K562 (cell line): ENCODE data around the gene ZNF83. TPM values are rescaled to one million over a fixed set of nuclear protein-coding genes. Genes with fewer than 3 reads are reported as not detected.

Source experiments
- ATAC-seq: fragments of 200-7000 bp; cut with Tn5 transposase; 3 replicates; pipeline ENCODE4 v1.9.1; 2020; ENCODE audit warnings: moderate library complexity
- BruUV-seq: library from RNA; stranded (reverse); fragments of 400-500 nt; replicated peaks from 2 replicates; lab custom pipeline; 2021; lab: Mats Ljungman, UMichigan
- CTCF ChIA-PET: fragments of 300-600 bp; formaldehyde crosslinking; extraction: SDS; loops from one replicate; lab custom pipeline; 2021; ENCODE audit warnings: low intra/inter-chr PET ratio; lab: Yijun Ruan, JAX
- POLR2A ChIA-PET: fragments of 300-600, 350-650 bp; sonication (Branson Sonifier 250); formaldehyde crosslinking; extraction: SDS; loops from one replicate; lab custom pipeline; 2021; ENCODE audit warnings: antibody characterized with exemption, inconsistent platforms; lab: Yijun Ruan, JAX
- DNase-seq, 4 experiments: peaks; one replicate each; pipeline versions ENCODE4 v3.0.0 to v3.0.0-alpha.2; 2011 to 2018; ENCODE audit warnings: low spot score in 3 of 4, mixed read lengths in 3 of 4; ENCODE audit errors: extremely low read depth in 1 of 4
- FAIRE-seq: peaks from 2 replicates; lab custom pipeline; 2011; peaks lifted over from hg19 to GRCh38; lab: Jason Lieb, UNC
- H2AFZ ChIP-seq: 2 replicates; pipeline ENCODE4 v1.6.0; 2011; ENCODE audit warnings: low read depth, low read length, control low read depth, inconsistent platforms
- H3K27ac ChIP-seq: fragments of 200-600 bp; 3 replicates; pipeline ENCODE4 v1.8.0; 2011; ENCODE audit warnings: low read depth, mild to moderate bottlenecking, control low read depth, inconsistent platforms, low read length, moderate library complexity, mixed read lengths; ENCODE audit errors: extremely low read depth
- H3K27me3 ChIP-seq, 2 experiments: fragments of 300-600 bp in 1 of 2; 2 replicates in 1 of 2; 3 replicates in 1 of 2; pipeline versions ENCODE4 v1.6.0 to v1.8.0; 2011; ENCODE audit warnings: inconsistent platforms in 2 of 2, low read length in 2 of 2, mild to moderate bottlenecking in 1 of 2, mixed read lengths in 1 of 2, moderate library complexity in 1 of 2; ENCODE audit not compliant: control insufficient read depth in 2 of 2, insufficient read depth in 2 of 2
- H3K36me3 ChIP-seq: fragments of 300-600 bp; 3 replicates; pipeline ENCODE4 v1.8.0; 2011; ENCODE audit warnings: mild to moderate bottlenecking, low read length, inconsistent platforms; ENCODE audit not compliant: control insufficient read depth, insufficient read depth
- H3K4me1 ChIP-seq, 2 experiments: fragments of 200-600 bp in 1 of 2; replicated peaks in 1 of 2; 2 replicates in 1 of 2; 3 replicates in 1 of 2; pipeline versions ENCODE4 v1.5.1 to v1.8.0; 2011; ENCODE audit warnings: inconsistent platforms in 2 of 2, low read length in 2 of 2, mild to moderate bottlenecking in 1 of 2, mixed read lengths in 1 of 2, moderate library complexity in 1 of 2; ENCODE audit not compliant: control insufficient read depth in 2 of 2, insufficient read depth in 2 of 2
- H3K4me2 ChIP-seq: 2 replicates; pipeline ENCODE4 v1.6.1; 2011; ENCODE audit warnings: low read length, control low read depth, inconsistent platforms, mixed read lengths; ENCODE audit not compliant: insufficient read depth
- H3K4me3 ChIP-seq: fragments of 200-600 bp; sonication (generic), shearing (Covaris generic); 2 replicates; pipeline ENCODE4 v1.5.1; 2016; ENCODE audit warnings: control low read depth, inconsistent platforms
- H3K79me2 ChIP-seq: fragments of 200-600 bp; 3 replicates; pipeline ENCODE4 v1.8.0; 2011; ENCODE audit warnings: low read length, inconsistent platforms; ENCODE audit not compliant: control insufficient read depth, insufficient read depth
- H3K9ac ChIP-seq, 2 experiments: 2 replicates each; pipeline versions ENCODE4 v1.6.0 to v1.6.1; 2011; ENCODE audit warnings: low read depth in 2 of 2, low read length in 2 of 2, control low read depth in 1 of 2, inconsistent platforms in 1 of 2, mild to moderate bottlenecking in 1 of 2, mixed read lengths in 1 of 2; ENCODE audit not compliant: insufficient read depth in 1 of 2
- H3K9me1 ChIP-seq: one replicate; pipeline ENCODE4 v1.6.0; 2011; ENCODE audit warnings: inconsistent platforms, mild to moderate bottlenecking, low read length, moderate library complexity; ENCODE audit not compliant: control insufficient read depth, insufficient read depth
- H3K9me3 ChIP-seq: replicated peaks from 2 replicates; pipeline ENCODE4 v1.5.1; 2011; ENCODE audit warnings: low read depth, low read length, inconsistent platforms; ENCODE audit not compliant: control insufficient read depth, insufficient read depth
- H4K20me1 ChIP-seq: replicated peaks from 2 replicates; pipeline ENCODE4 v1.6.1; 2011; ENCODE audit warnings: low read length, inconsistent platforms, mixed read lengths; ENCODE audit not compliant: control insufficient read depth, insufficient read depth
- E2F1 ChIP-seq: sonication (generic); formaldehyde crosslinking; IDR thresholded peaks from 2 replicates; pipeline ENCODE4 v1.8.1; 2023; ENCODE audit warnings: mild to moderate bottlenecking, missing genetic modification reagents, moderate library complexity
- MXD1 ChIP-seq: fragments of 250-450 bp; sonication (Bioruptor Pico); IDR thresholded peaks from 2 replicates; pipeline ENCODE4 v1.8.0; 2021; ENCODE audit warnings: borderline replicate concordance, mild to moderate bottlenecking, moderate library complexity; ENCODE audit not compliant: poor library complexity, severe bottlenecking
- THAP7 ChIP-seq: fragments of 250-450 bp; sonication (Bioruptor Pico); IDR thresholded peaks from 2 replicates; pipeline ENCODE4 v1.5.0; 2021
- ZC3H4 ChIP-seq: sonication (generic); formaldehyde crosslinking; IDR thresholded peaks from 2 replicates; pipeline ENCODE4 v1.9.0; 2021; ENCODE audit warnings: missing genetic modification reagents, borderline replicate concordance
- WGBS: fragments of 100-300 bp; shearing (Covaris generic); methylation state at CpG from one replicate; pipeline ENCODE4 v1.1.6; 2016; ENCODE audit warnings: low coverage, mixed read lengths; ENCODE audit not compliant: insufficient coverage; ENCODE audit errors: missing lambda C conversion rate; 5-methylcytosine and 5-hydroxymethylcytosine counted together
- in situ Hi-C: fragments of 300-500 bp; cut with MboI; formaldehyde crosslinking; loops from 4 replicates; pipeline ENCODE4 v1.15.0; 2018; ENCODE audit warnings: inconsistent platforms, mixed read lengths
- intact Hi-C: fragments of 100-400 bp; cut with micrococcal nuclease; formaldehyde crosslinking; loops from 2 replicates; pipeline ENCODE4 v1.14.2; 2022
- polyA plus RNA-seq, 8 experiments: library from polyadenylated mRNA; depleted of rRNA in 4 of 8; stranded (reverse) in 5 of 8; unstranded in 3 of 8; fragments of >200 nt; fragmentation: Nextera tagmentation in 2 of 8; fragmentation: Illumina TruSeq in 1 of 8; extraction: Ambion mirVana in 2 of 8; extraction: Trizol in 1 of 8; gene quantifications; 2 replicates each; pipeline versions ENCODE4 v1.2.1 to v1.2.3, GENCODE V29; 2011 to 2014; ENCODE audit warnings: inconsistent platforms in 1 of 8, missing spikeins in 1 of 8
- total RNA-seq, 7 experiments: library from RNA; depleted of rRNA in 6 of 7; stranded (reverse); fragments of >200 nt in 6 of 7; fragmentation: Illumina TruSeq in 2 of 7; extraction: Trizol in 2 of 7; gene quantifications; 2 replicates each; pipeline versions ENCODE4 v1.2.1 to v1.2.3, GENCODE V29; 2011 to 2021; ENCODE audit warnings: low replicate concordance in 1 of 7

ZNF83 gene
- total and polyA plus RNA-seq, 9 of the 15 experiments (the other 6 are each of a cell fraction or from before 2014, with no cell fraction given) = 18.6 to 74.3 (median 51.9) TPM

- TF ChIP-seq E2F1 (CRISPR knock-in tag) (no peak), ZC3H4 (CRISPR knock-in tag) (no peak), MXD1 (no peak), THAP7 (CRISPR knock-in tag) (no peak)
- 0 out of 2 replicates have a peak, but pooled peaks cover 2% of the 10 kb centered on the region for H3K9me3 ChIP-seq
- intact Hi-C loops = loop anchor here (10.0 kb wide), 1 partner anchor 122 kb away; no protein-coding TSS in a partner anchor
- ChIA-PET CTCF (no interaction called here), POLR2A (no interaction called here)
- no peak overlapping the region for H3K27ac ChIP-seq
- DNase-seq (no peak), FAIRE-seq (no peak), ATAC-seq (no peak)
- no peak overlapping the region for H3K4me2 ChIP-seq
- H3K4me1 ChIP-seq = peaks cover 5 to 14% of the 10 kb centered on the region in 2 experiments; a peak in 3 of 5 replicates
- WGBS = 96% methylated on average over 2 of the region's 2 CpGs
- BruUV-seq = no TSS peak
- H3K27me3 ChIP-seq = no peaks in the 10 kb centered on the region
- no peak overlapping the region for H2AFZ ChIP-seq
- H3K4me3 ChIP-seq = no peak overlapping the region
- H3K9ac ChIP-seq = no peak overlapping the region
- no peaks in the 10 kb centered on the region for H4K20me1 ChIP-seq
- in situ Hi-C loops = no loop called here
- H3K36me3 ChIP-seq = peaks cover 18% of the 10 kb centered on the region; the same call in 1 of the 3 replicates
- no peaks in the 10 kb centered on the region for H3K9me1 ChIP-seq
- peaks cover 44% of the 10 kb centered on the region for H3K79me2 ChIP-seq
These were observed 35.2 kb downstream of the ZNF83 start for GRCh38 chr19:52602941-52603340.
